GM19438 (cell line): ENCODE measurements around the gene KRTAP20-2.

ENCODE experiments used
- ATAC-seq: cut with Tn5 transposase; IDR thresholded peaks from one replicate; pipeline ENCODE4 v1.9.1; 2021; ENCODE audit warnings: low read depth; ENCODE audit not compliant: unreplicated experiment

Gene KRTAP20-2

GRCh38 chr21:30634906-30635305 is at the start of gene KRTAP20-2:
TSS of gene KRTAP20-2 (plus strand) at chr21:30635206. CDS start at chr21:30635264, 58 bp downstream.
- ATAC-seq, result no peak

- no peak for ATAC-seq
Observed at GRCh38 chr21:30590297-30590696, 44.7 kb upstream of the KRTAP20-2 start, which contains the start of gene KRTAP22-2. TSS of gene KRTAP22-2 (minus strand) at chr21:30590397.

- no peak for ATAC-seq
Observed at GRCh38 chr21:30592140-30592539, 42.9 kb upstream of the KRTAP20-2 start, which contains the start of gene KRTAP6-3. TSS of gene KRTAP6-3 (plus strand) at chr21:30592440. CDS start at chr21:30592446, 6 bp downstream.

- ATAC-seq, result no peak
Observed at GRCh38 chr21:30598802-30599201, 36.2 kb upstream of the KRTAP20-2 start, which contains the start of gene KRTAP6-2. TSS of gene KRTAP6-2 (minus strand) at chr21:30598902. CDS start at chr21:30598874, 28 bp downstream.

- no peak for ATAC-seq
Observed at GRCh38 chr21:30600787-30601186, 34.2 kb upstream of the KRTAP20-2 start, which contains the start of gene KRTAP22-1. TSS of gene KRTAP22-1 (plus strand) at chr21:30601087.

GRCh38 chr21:30605968-30606367 is 29.0 kb upstream of the KRTAP20-2 start:
- ATAC-seq, result no peak

DNA sequence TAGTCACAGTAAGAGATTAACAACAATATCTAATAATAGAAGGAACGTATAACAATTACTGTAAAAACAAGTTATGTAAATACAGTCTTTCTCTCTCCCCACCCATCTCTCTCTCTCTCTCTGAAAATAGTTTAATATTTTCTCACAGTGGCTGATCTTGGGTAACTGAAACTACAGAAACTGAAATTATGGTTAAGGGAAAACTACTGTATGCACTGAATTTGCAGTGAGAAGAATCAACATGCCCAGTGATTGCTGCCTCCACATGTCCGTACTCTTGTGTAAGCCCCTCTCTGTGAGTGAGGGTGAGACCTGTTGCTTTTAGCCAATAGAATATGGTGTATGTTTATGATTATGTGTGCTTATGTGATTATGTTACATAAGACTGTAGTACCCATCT is 22.9 kb upstream of the KRTAP20-2 start:
- ATAC-seq, result no peak

- no peak for ATAC-seq
Observed at GRCh38 chr21:30613836-30614235, 21.2 kb upstream of the KRTAP20-2 start, which contains the start of gene KRTAP6-1. TSS of gene KRTAP6-1 (minus strand) at chr21:30613930. CDS start at chr21:30613904, 26 bp downstream.

DNA sequence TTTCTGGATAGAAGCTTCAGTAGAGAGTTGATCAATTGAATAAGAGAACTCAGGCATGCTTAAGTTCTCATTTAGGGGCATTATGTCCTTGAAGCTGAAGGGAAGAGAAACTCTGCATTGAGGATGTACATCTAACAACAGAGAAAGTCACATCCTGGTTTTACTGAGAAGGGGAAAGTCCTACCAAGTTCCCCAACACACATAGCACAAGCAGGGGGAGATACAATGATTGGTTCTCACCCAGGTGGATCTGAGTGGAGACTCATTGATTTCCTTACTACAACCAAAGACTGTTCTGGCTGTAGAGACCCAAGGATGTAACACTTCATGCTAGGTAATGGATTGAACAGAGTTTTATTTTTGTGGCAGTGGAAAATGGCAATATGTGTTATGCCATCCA is 19.8 kb upstream of the KRTAP20-2 start:
- no peak for ATAC-seq

DNA sequence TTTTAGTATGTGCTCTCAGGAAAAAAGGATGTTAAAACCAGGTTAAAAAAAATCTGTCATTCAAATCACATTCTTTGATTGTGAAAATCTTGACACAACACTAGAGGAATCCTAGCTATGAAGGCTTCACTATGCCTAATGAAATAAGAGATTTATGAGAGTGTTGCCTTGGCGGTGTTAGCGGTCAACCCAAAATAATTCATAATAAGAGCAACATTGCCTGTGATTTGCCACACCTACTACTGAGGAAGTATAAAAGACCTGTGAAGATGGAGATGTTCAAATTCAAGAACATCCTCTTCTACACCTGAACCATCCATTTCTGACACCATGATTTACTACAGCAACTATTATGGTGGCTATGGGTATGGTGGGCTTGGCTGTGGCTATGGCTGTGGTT is 18.9 kb upstream of the KRTAP20-2 start, which contains the start of gene KRTAP20-1:
Gene KRTAP20-1 (plus strand): TSS at position 301 of the 400 bp plus-strand sequence. CDS start 30 bp downstream, at position 331.
- no peak for ATAC-seq

DNA sequence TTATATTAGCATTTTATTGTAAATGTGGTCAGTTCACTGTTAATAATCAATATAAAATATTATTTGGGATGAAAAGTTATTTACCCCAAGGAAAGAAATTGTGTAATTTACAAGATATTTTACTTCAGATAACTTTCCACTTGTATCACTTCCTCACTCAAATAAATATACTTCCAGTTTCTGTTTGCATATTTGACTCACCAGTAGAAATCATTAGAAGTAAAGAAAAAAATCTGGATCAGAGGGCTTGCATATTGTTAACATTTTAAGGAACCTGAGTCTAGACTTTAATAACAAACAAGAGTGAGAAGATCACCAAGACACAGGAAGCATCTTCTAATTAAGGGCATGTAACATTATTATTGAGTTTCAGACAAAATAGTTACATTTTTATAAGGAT is 14.9 kb upstream of the KRTAP20-2 start:
- ATAC-seq, result no peak

GRCh38 chr21:30620522-30620921 is 14.5 kb upstream of the KRTAP20-2 start, which contains the start of gene KRTAP20-4:
TSS of gene KRTAP20-4 (plus strand) at chr21:30620627.
- ATAC-seq, result no peak

DNA sequence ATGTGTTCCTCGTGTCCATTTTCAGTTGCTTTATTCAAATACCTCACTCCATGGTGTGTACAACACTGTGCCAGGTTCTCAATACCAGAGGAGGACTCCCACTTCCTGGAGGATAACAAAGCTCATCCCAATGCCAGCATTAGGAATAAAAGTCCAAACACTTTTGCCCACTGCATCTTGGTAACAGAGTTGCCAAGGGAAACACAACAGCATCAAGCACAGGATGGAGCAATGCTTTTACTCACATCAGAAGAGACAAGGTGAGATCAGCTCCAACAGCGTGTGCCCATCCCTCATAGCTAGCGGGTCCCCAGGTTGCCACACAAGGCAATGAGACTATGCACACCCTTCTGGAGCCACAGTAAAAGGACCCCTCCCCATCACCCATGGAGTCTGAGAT is 11.6 kb upstream of the KRTAP20-2 start:
- ATAC-seq, result no peak

DNA sequence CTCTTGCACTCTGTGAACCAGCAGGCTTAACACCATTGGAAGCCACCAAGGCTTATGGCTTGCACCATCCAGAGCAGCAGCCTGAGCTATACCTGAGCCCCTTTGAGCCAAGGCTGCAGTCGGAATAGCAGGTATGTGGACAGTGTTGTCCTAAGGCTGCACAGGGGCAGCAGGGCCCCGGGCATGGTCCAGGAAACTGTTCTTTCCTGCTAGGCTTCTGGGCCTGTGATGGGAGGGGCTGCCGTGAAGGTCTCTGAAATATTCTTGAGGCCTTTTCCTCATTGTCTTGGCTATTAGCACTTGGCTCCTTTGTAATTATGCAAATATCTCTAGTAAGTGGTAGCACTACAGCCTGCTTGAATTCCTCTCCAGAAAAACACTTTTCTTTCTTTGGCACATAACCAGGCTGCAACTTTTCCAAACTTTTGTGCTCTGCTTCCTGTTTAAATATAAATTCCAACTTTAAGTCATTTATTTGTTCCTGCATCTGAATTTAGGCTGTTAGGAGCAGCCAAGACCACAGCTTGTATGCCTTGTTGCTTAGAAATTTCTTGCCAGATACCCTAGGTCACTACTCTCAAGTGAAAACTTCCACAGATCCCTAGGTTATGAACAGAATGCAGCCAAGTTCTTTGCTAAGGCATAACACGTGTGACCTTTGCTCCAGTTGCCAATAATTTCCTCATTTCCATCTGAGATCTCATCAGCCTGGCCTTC is 9.4 kb upstream of the KRTAP20-2 start:
- ATAC-seq, result no peak

GRCh38 chr21:30628109-30628508 is 6.9 kb upstream of the KRTAP20-2 start:
- ATAC-seq, result no peak

DNA sequence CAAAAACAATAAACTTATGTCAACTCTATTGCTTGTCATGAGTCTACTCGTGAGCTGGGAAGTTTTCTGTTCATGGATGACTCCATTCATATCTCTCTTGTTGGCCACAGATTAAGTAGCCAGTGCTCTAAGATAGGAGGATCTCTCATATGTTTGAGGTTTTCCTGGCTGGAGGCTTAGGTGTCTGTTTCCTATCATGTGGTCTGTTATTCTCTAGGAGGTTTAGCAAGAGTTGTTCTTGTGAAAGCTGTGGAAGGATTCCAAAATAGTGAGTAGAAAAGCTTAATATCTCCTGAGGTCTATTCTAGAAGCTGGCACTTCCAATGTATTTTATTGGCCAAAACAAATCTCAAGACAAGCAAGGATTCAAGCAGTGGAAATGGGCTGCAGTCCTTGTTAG is 5.8 kb upstream of the KRTAP20-2 start:
- no peak for ATAC-seq

GRCh38 chr21:30638686-30639085 is 3.7 kb downstream of the KRTAP20-2 start:
- ATAC-seq, result no peak

GRCh38 chr21:30642564-30642963 is 7.6 kb downstream of the KRTAP20-2 start, which contains the start of gene KRTAP20-3:
TSS of gene KRTAP20-3 (plus strand) at chr21:30642864.
- no peak for ATAC-seq

GRCh38 chr21:30646904-30647414 is 12.0 kb downstream of the KRTAP20-2 start:
- no peak for ATAC-seq

GRCh38 chr21:30652891-30653290 is 17.9 kb downstream of the KRTAP20-2 start:
- ATAC-seq, result no peak

DNA sequence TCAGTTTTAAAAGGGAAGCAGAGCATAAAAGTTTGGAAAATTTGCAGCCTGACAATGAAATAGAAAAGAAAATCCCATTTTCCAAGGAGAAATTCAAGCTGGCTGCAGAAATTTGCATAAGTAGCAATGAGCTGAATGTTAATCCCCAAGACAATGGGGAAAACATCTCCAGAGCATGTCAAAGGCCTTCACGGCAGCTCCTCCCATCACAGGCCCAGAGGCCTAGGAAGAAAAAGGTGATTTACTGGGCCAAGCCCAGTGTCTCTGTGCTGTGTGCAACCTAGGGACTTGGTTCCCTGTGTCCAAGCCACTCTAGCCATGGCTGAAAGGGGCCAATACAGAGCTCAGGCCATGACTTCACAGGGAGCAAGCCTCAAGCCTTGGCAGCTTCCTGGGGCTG is 33.8 kb downstream of the KRTAP20-2 start:
- ATAC-seq, result no peak
